ENCODE measurements around the gene TENM3.

Gene TENM3

DNA sequence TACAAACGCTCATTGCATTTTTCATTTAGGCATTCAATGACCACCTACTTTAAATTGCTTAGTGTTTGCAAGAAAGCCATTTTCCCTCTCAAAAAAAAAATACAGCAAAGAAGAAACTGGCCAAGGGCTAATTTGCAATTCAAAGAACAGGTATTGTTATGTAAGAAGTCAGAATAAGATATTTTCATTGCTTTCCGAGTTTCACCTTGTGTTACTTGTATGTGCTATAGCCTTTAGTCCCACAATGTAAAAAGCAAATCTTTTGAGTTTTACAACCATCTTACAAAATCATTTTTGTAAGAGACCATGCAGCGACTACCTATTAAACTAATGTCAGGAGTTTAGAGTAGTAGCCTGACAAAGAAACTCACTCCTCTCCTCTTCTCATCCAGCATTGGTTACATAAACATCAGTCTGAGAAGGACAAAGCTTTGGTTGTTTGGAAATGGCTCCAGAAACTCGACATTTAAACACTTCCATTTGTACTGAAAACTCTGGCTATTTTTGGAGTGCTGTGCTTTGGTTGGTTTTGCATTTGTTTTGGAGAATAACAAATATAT lies 15.3 kb downstream of the TENM3 start:
- POLR2A ChIA-PET, result no interaction called here
- H3K4me1 ChIP-seq (ENCODE audit: control insufficient read depth, insufficient read depth, low read length), result no peaks in the 10 kb centered on the region
- no peak for TF ChIP-seq REPIN1 (tag by site-specific recombination; IDR thresholded peaks at IDR 0.05; ENCODE audit: low read depth)
- TF ChIP-seq, protein P1, sequence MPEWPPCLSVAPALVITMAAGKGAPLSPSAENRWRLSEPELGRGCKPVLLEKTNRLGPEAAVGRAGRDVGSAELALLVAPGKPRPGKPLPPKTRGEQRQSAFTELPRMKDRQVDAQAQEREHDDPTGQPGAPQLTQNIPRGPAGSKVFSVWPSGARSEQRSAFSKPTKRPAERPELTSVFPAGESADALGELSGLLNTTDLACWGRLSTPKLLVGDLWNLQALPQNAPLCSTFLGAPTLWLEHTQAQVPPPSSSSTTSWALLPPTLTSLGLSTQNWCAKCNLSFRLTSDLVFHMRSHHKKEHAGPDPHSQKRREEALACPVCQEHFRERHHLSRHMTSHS (tag by site-specific recombination; IDR thresholded peaks at IDR 0.05), result no peak
- TF ChIP-seq BCL11B (tag by site-specific recombination; IDR thresholded peaks at IDR 0.05; ENCODE audit: low read depth), result no peak
- no peak for TF ChIP-seq SCRT1 (tag by site-specific recombination; IDR thresholded peaks at IDR 0.05; ENCODE audit: borderline replicate concordance)
- no peak for TF ChIP-seq ZNF394 (tag by site-specific recombination; IDR thresholded peaks at IDR 0.05; ENCODE audit: borderline replicate concordance)
- TF ChIP-seq, protein P2, sequence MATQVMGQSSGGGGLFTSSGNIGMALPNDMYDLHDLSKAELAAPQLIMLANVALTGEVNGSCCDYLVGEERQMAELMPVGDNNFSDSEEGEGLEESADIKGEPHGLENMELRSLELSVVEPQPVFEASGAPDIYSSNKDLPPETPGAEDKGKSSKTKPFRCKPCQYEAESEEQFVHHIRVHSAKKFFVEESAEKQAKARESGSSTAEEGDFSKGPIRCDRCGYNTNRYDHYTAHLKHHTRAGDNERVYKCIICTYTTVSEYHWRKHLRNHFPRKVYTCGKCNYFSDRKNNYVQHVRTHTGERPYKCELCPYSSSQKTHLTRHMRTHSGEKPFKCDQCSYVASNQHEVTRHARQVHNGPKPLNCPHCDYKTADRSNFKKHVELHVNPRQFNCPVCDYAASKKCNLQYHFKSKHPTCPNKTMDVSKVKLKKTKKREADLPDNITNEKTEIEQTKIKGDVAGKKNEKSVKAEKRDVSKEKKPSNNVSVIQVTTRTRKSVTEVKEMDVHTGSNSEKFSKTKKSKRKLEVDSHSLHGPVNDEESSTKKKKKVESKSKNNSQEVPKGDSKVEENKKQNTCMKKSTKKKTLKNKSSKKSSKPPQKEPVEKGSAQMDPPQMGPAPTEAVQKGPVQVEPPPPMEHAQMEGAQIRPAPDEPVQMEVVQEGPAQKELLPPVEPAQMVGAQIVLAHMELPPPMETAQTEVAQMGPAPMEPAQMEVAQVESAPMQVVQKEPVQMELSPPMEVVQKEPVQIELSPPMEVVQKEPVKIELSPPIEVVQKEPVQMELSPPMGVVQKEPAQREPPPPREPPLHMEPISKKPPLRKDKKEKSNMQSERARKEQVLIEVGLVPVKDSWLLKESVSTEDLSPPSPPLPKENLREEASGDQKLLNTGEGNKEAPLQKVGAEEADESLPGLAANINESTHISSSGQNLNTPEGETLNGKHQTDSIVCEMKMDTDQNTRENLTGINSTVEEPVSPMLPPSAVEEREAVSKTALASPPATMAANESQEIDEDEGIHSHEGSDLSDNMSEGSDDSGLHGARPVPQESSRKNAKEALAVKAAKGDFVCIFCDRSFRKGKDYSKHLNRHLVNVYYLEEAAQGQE (tag by site-specific recombination; IDR thresholded peaks at IDR 0.05), result no peak
- TF ChIP-seq ZNF664 (tag by site-specific recombination; IDR thresholded peaks at IDR 0.05), result no peak
- TF ChIP-seq ZNF677 (tag by site-specific recombination; IDR thresholded peaks at IDR 0.05), result no peak
- TF ChIP-seq ZNF19 (tag by site-specific recombination; IDR thresholded peaks at IDR 0.05; ENCODE audit: low read depth), result no peak
- TF ChIP-seq ZNF221 (tag by site-specific recombination; IDR thresholded peaks at IDR 0.05; ENCODE audit: borderline replicate concordance), result no peak
- no peak overlapping the region for H3K27ac ChIP-seq (ENCODE audit: extremely low read depth, low read depth, low read length)
- no peaks in the 10 kb centered on the region for H3K9me3 ChIP-seq (ENCODE audit: control insufficient read depth, insufficient read depth, low read depth, low read length)
- H3K4me3 ChIP-seq (ENCODE audit: low read depth, low read length), result no peak overlapping the region
- CTCF ChIA-PET, result interaction anchor here (0.7 kb wide), 1 partner anchor 32 kb away, joined by 3 read pairs; no protein-coding TSS in a partner anchor
- H3K36me3 ChIP-seq (ENCODE audit: control insufficient read depth in 2 of 2, insufficient read depth in 1 of 2, low read length in 2 of 2), result no peaks in the 10 kb centered on the region

DNA sequence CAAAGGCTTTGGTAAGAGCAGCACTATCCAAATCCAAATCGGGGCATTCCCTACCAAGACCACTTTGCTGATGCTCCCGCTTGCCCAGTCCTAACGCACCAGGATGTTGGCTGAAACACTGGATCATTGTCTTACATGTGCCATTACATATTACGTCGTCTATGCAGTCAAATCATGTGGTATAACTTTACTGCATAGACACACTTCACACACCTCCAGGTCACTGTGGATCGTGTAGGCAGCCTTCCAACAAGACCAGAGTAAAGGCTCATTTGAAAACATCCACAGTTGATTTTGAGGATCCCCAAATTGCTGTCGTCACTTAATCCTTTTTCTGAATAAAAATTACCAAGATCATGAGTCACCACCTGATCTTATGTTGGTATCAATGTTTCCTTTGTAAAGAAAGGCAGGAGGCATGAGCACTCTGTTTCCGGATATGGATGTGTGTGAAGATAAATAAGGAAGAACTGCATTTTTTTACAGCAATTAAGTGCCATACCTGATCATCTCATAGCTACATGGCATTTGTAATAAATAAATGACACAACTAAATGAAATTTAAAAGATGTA lies 18.5 kb downstream of the TENM3 start:
- no peak overlapping the region for H3K27ac ChIP-seq (ENCODE audit: extremely low read depth, low read depth, low read length)
- TF ChIP-seq ZNF138 (tag by site-specific recombination; IDR thresholded peaks at IDR 0.05; ENCODE audit: borderline replicate concordance) (no peak), ZNF155 (tag by site-specific recombination; IDR thresholded peaks at IDR 0.05) (no peak), TRIM28 (IDR thresholded peaks at IDR 0.05; ENCODE audit: borderline replicate concordance, low read length) (no peak)
- ChIA-PET CTCF (no interaction called here), POLR2A (no interaction called here)
- H3K4me1 ChIP-seq (ENCODE audit: control insufficient read depth, insufficient read depth, low read length), result no peaks in the 10 kb centered on the region
- no peaks in the 10 kb centered on the region for H3K9me3 ChIP-seq (ENCODE audit: control insufficient read depth, insufficient read depth, low read depth, low read length)
- no peaks in the 10 kb centered on the region for H3K36me3 ChIP-seq (ENCODE audit: control insufficient read depth in 2 of 2, insufficient read depth in 1 of 2, low read length in 2 of 2)
- H3K4me3 ChIP-seq (ENCODE audit: low read depth, low read length), result no peak overlapping the region

DNA sequence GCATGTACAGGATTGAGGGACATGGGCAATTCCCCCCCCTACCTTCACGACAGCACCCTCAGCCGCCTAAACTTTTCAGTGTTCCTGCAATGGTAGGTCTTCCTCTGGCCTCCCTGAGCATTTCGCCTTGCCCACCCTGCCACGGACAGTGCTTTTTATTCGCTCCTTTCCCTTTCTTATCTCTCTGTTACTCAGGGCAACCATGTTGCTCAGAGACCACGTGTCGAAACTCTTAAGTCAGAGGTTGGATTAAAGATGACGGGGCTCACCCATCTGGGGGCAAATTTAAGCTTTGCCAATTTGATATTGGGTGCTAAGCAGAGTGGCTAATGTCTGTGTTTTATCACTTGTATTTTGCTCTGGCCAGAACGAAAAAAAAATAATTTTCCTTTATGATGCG lies 20.4 kb downstream of the TENM3 start:
- POLR2A ChIA-PET, result no interaction called here
- Histone ChIP-seq H3K36me3 (ENCODE audit: control insufficient read depth in 2 of 2, insufficient read depth in 1 of 2, low read length in 2 of 2) (no peaks in the 10 kb centered on the region), H3K9me3 (ENCODE audit: control insufficient read depth, insufficient read depth, low read depth, low read length) (no peaks in the 10 kb centered on the region), H3K27ac (ENCODE audit: extremely low read depth, low read depth, low read length) (no peak overlapping the region), H3K4me3 (ENCODE audit: low read depth, low read length) (no peak overlapping the region), H3K4me1 (ENCODE audit: control insufficient read depth, insufficient read depth, low read length) (no peaks in the 10 kb centered on the region)
- CTCF ChIA-PET, result no interaction called here
- no peak for TF ChIP-seq ZNF792 (tag by site-specific recombination; IDR thresholded peaks at IDR 0.05)
- TF ChIP-seq ZNF555 (tag by site-specific recombination; conservative IDR thresholded peaks at IDR 0.05), result no peak
- TF ChIP-seq, protein P3, sequence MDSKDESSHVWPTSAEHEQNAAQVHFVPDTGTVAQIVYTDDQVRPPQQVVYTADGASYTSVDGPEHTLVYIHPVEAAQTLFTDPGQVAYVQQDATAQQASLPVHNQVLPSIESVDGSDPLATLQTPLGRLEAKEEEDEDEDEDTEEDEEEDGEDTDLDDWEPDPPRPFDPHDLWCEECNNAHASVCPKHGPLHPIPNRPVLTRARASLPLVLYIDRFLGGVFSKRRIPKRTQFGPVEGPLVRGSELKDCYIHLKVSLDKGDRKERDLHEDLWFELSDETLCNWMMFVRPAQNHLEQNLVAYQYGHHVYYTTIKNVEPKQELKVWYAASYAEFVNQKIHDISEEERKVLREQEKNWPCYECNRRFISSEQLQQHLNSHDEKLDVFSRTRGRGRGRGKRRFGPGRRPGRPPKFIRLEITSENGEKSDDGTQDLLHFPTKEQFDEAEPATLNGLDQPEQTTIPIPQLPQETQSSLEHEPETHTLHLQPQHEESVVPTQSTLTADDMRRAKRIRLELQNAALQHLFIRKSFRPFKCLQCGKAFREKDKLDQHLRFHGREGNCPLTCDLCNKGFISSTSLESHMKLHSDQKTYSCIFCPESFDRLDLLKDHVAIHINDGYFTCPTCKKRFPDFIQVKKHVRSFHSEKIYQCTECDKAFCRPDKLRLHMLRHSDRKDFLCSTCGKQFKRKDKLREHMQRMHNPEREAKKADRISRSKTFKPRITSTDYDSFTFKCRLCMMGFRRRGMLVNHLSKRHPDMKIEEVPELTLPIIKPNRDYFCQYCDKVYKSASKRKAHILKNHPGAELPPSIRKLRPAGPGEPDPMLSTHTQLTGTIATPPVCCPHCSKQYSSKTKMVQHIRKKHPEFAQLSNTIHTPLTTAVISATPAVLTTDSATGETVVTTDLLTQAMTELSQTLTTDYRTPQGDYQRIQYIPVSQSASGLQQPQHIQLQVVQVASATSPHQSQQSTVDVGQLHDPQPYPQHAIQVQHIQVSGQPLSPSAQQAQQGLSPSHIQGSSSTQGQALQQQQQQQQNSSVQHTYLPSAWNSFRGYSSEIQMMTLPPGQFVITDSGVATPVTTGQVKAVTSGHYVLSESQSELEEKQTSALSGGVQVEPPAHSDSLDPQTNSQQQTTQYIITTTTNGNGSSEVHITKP (tag by site-specific recombination; IDR thresholded peaks at IDR 0.05), result no peak
- TF ChIP-seq, protein P4, sequence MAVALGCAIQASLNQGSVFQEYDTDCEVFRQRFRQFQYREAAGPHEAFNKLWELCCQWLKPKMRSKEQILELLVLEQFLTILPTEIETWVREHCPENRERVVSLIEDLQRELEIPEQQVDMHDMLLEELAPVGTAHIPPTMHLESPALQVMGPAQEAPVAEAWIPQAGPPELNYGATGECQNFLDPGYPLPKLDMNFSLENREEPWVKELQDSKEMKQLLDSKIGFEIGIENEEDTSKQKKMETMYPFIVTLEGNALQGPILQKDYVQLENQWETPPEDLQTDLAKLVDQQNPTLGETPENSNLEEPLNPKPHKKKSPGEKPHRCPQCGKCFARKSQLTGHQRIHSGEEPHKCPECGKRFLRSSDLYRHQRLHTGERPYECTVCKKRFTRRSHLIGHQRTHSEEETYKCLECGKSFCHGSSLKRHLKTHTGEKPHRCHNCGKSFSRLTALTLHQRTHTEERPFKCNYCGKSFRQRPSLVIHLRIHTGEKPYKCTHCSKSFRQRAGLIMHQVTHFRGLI (tag by site-specific recombination; IDR thresholded peaks at IDR 0.05), result no peak
- no peak for TF ChIP-seq ZNF529 (tag by site-specific recombination; IDR thresholded peaks at IDR 0.05; ENCODE audit: insufficient replicate concordance)
- no peak for TF ChIP-seq MZF1 (tag by site-specific recombination; IDR thresholded peaks at IDR 0.05; ENCODE audit: borderline replicate concordance)
- TF ChIP-seq ZNF837 (tag by site-specific recombination; IDR thresholded peaks at IDR 0.05), result no peak
